Activated gamma-delta T cell treated with Interleukin-2 at 50 U/mL for 16 hours (primary cell): ENCODE measurements around the gene IL36A.

Source experiments
- DNase-seq: peaks from one replicate; pipeline ENCODE4 v3.0.0-alpha.2; 2020

IL36A gene

GRCh38 chr2:113005030-113005509 is at the start of gene IL36A:
Gene IL36A (plus strand): TSS chr2:113005459. CDS start chr2:113005872, 413 bp downstream.
- no peak for DNase-seq

- DNase-seq = no peak
These were observed 47.7 kb upstream of the IL36A start for GRCh38 chr2:112957511-112957910.

- peak; percentile 22 for DNase-seq
These were observed 46.7 kb upstream of the IL36A start for GRCh38 chr2:112958428-112959108.

GRCh38 chr2:112959109-112959812 is 46.0 kb upstream of the IL36A start:
- DNase-seq = no peak

- no peak for DNase-seq
These were observed 44.9 kb upstream of the IL36A start for GRCh38 chr2:112960230-112960825.

GRCh38 chr2:112962308-112963175 is 42.7 kb upstream of the IL36A start:
- no peak for DNase-seq

GRCh38 chr2:112967023-112967422 is 38.2 kb upstream of the IL36A start:
- DNase-seq = no peak

- DNase-seq = no peak
These were observed 32.7 kb upstream of the IL36A start for GRCh38 chr2:112972423-112973086.

- DNase-seq = no peak
These were observed 32.1 kb upstream of the IL36A start for GRCh38 chr2:112973156-112973555.

- DNase-seq = no peak
These were observed 27.7 kb upstream of the IL36A start, which contains the start of gene IL36G for GRCh38 chr2:112977559-112978056. Gene IL36G (plus strand): TSS chr2:112978006. CDS start chr2:112978639, 633 bp downstream.

- no peak for DNase-seq
These were observed 25.5 kb upstream of the IL36A start for GRCh38 chr2:112979731-112980130.

GRCh38 chr2:112980537-112980936 is 24.7 kb upstream of the IL36A start:
- DNase-seq = no peak

- peak; percentile 42 for DNase-seq
These were observed 20.2 kb upstream of the IL36A start for GRCh38 chr2:112985090-112985489.

- no peak for DNase-seq
These were observed 15.6 kb upstream of the IL36A start for GRCh38 chr2:112989611-112990010.

GRCh38 chr2:112993831-112994230 is 11.4 kb upstream of the IL36A start:
- DNase-seq = no peak

GRCh38 chr2:112994648-112995047 is 10.6 kb upstream of the IL36A start:
- no peak for DNase-seq

- DNase-seq = no peak
These were observed 9.8 kb upstream of the IL36A start for GRCh38 chr2:112995346-112995920.

- DNase-seq = peak; percentile 61
These were observed 8.6 kb upstream of the IL36A start for GRCh38 chr2:112996635-112997034.

GRCh38 chr2:112997151-112997550 is 8.1 kb upstream of the IL36A start:
- DNase-seq = no peak

GRCh38 chr2:113000436-113000835 is 4.8 kb upstream of the IL36A start:
- DNase-seq = no peak

GRCh38 chr2:113002677-113003076 is 2.6 kb upstream of the IL36A start:
- DNase-seq = no peak

- no peak for DNase-seq
These were observed 2.0 kb downstream of the IL36A start for GRCh38 chr2:113007250-113007649.
